Heart right ventricle (tissue), 16 donors: ENCODE results near the gene SLC22A17. TPM values are rescaled to one million over a fixed set of nuclear protein-coding genes. Genes with fewer than 3 reads are reported as not detected.
"Not testable (repeated sequence)": the region's sequence is repeated elsewhere in the genome, so short reads cannot be mapped to it uniquely, and the experiment has no call there.

Experiments used
- ATAC-seq, 8 donors: fragments of 200-7000 bp; cut with Tn5 transposase; one replicate each; pipeline ENCODE4 v1.9.1; 2020; ENCODE audit warnings: mild to moderate bottlenecking in 8 of 8, moderate library complexity in 8 of 8, moderate number of reproducible peaks in 1 of 8
- DNase-seq, 2 donors: peaks; one replicate each; pipeline ENCODE4 v3.0.0-alpha.2; 2020
- H3K27ac ChIP-seq, 10 donors: fragments of 200-600 bp; sonication (generic) in 2 of 10; one replicate each; pipeline versions ENCODE4 v1.5.0 to v1.8.0; 2020 to 2022; ENCODE audit warnings: mild to moderate bottlenecking in 3 of 10
- H3K27me3 ChIP-seq, 7 donors: fragments of 200-600 bp; one replicate each; pipeline ENCODE4 v1.8.0; 2021 to 2022; ENCODE audit warnings: mild to moderate bottlenecking in 2 of 7
- H3K36me3 ChIP-seq, 9 donors: fragments of 200-600 bp; sonication (generic) in 1 of 9; one replicate each; pipeline versions ENCODE4 v1.5.0 to v1.8.0; 2020 to 2022; ENCODE audit warnings: mild to moderate bottlenecking in 2 of 9
- H3K4me1 ChIP-seq, 9 donors: fragments of 200-600 bp; sonication (generic) in 1 of 9; one replicate each; pipeline versions ENCODE4 v1.5.0 to v1.8.0; 2020 to 2022; ENCODE audit warnings: mild to moderate bottlenecking in 4 of 9
- H3K4me3 ChIP-seq, 10 donors: fragments of 200-600 bp; sonication (generic) in 2 of 10; one replicate each; pipeline versions ENCODE4 v1.5.0 to v1.8.0; 2020 to 2022; ENCODE audit warnings: mild to moderate bottlenecking in 7 of 10, moderate library complexity in 2 of 10
- H3K9me3 ChIP-seq, 11 donors: fragments of 200-600 bp in 10 of 11; sonication (generic) in 2 of 11; one replicate each; pipeline versions ENCODE4 v1.5.0 to v1.8.0; 2013 to 2022; ENCODE audit warnings: mild to moderate bottlenecking in 2 of 11, control low read depth in 1 of 11, moderate library complexity in 1 of 11
- WGBS, 2 donors: extraction: QIAGEN DNeasy Blood & Tissue Kit; methylation state at CpG; one replicate each; pipeline ENCODE4 v1.1.7; 2013; ENCODE audit warnings: inconsistent platforms in 1 of 2; 5-methylcytosine and 5-hydroxymethylcytosine counted together
- intact Hi-C, 10 donors: fragments of 100-400 bp; cut with DNase I; formaldehyde crosslinking; loops; one replicate each; pipeline versions ENCODE4 v1.11.1 to v1.14.2; 2022
- polyA plus RNA-seq, 2 donors: library from polyadenylated mRNA; stranded (reverse); fragments of 200-250 nt; gene quantifications; one replicate each; pipeline ENCODE4 v1.2.3, GENCODE V29; 2013
- total RNA-seq, 10 donors: library from RNA; stranded (reverse); fragmentation: NEBNext Ultra II Directional in 3 of 10; extraction: Animal tissue kit (Norgen Biotek cat#: 25700) in 3 of 10; gene quantifications; one replicate each; pipeline versions ENCODE4 v1.2.1 to v1.2.4, GENCODE V29; 2021 to 2023
- TF ChIP-seq, protein P1 (sequence below), 9 donors: fragments of 200-600 bp; sonication (generic) in 2 of 9; IDR thresholded peaks; one replicate each; pipeline versions ENCODE4 v1.5.0 to v1.8.0; 2021 to 2022; ENCODE audit warnings: antibody characterized with exemption in 9 of 9, mild to moderate bottlenecking in 5 of 9, moderate library complexity in 1 of 9
- donor health status: Arrhythmogenic right ventricular cardiomyopathy.
- donor health status: ischemic (EF 13 %, LVEDD 7.1; RV severe dilation, severe dysfunction).
- donor health status: healthy with polysubstance abuse.
- donor health status: DM: no; HTN: yes; CAD: no.
- donor health status: DM: no; HTN: no; CAD: no.
- donor health status: ischemic (EF 25% LVEDD 6.9; RV normal size, moderate dysfunction).
- donor health status: ischemic (EF 25% LVEDD 5.7; RV mildly dilated, moderate dysfunction).
- donor health status: healthy.
- donor health status: DM: yes; HTN: yes; CAD: no.
- donor health status: Ischemic cardiomyopathy.
- donor health status: ischemic (EF 35%, LVEDD 5.7; RV mildly dilated, moderate dysfunction).
- donor health status: nonischemic (EF 11% LVEDD 7.7; RV severe dilation, severe dysfunction).
- donor health status: DM: yes; HTN: yes; CAD: no.
- donor health status: PGD.
- donor health status: ischemic (EF 29% LVEDD 5.4; RV normal size, mild dysfunction).
- donor health status: nonischemic (EF 23%, LVEDD 6.1; RV moderate dilation, normal function).

The SLC22A17 gene
- total and polyA plus RNA-seq, 12 donors = 4.8 to 18.9 (median 9.8) TPM

- ATAC-seq (no peak), DNase-seq (no peak)
- H3K27me3 ChIP-seq = no peaks in the 10 kb centered on the region
- WGBS, 2 donors = 74 to 75% methylated on average over 7 of the region's 7 CpGs
- H3K4me1 ChIP-seq = peaks cover 0 to 6% (median 0%) of the 10 kb centered on the region in 9 donors
- intact Hi-C loops = loop anchor here in 1 of 10 donors (10.0 kb wide), 1 partner anchor 52 kb away; no protein-coding TSS in a partner anchor
- H3K27ac ChIP-seq = peak overlapping the region in 1 of 10 donors; percentile 20
- H3K4me3 ChIP-seq = no peak overlapping the region
- no peaks in the 10 kb centered on the region for H3K9me3 ChIP-seq
- TF ChIP-seq, protein P1, sequence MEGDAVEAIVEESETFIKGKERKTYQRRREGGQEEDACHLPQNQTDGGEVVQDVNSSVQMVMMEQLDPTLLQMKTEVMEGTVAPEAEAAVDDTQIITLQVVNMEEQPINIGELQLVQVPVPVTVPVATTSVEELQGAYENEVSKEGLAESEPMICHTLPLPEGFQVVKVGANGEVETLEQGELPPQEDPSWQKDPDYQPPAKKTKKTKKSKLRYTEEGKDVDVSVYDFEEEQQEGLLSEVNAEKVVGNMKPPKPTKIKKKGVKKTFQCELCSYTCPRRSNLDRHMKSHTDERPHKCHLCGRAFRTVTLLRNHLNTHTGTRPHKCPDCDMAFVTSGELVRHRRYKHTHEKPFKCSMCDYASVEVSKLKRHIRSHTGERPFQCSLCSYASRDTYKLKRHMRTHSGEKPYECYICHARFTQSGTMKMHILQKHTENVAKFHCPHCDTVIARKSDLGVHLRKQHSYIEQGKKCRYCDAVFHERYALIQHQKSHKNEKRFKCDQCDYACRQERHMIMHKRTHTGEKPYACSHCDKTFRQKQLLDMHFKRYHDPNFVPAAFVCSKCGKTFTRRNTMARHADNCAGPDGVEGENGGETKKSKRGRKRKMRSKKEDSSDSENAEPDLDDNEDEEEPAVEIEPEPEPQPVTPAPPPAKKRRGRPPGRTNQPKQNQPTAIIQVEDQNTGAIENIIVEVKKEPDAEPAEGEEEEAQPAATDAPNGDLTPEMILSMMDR (IDR thresholded peaks at IDR 0.05) = no peak
- H3K36me3 ChIP-seq = peaks cover 0 to 94% (median 5%) of the 10 kb centered on the region in 9 donors
These were observed 39.9 kb upstream of the SLC22A17 start for GRCh38 chr14:23392613-23393012.

DNA sequence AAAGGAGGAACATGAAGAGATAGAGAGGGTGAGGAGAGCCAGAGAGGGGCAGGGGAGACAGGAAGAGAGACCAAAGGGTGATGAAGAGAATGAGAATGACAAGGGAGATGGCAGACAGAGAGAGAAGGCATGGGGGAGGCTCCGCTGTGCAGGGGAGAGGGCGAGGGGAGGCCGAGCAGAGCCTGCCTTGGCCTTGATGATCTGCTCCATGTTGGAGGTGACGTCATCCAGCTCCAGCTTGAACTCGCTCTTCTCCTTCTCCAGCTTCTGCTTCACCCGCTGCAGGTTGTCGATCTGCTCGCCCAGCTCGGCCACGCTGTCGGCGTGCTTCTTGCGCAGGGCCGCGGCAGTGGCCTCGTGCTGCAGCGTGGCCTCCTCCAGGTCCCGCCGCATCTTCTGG is 37.2 kb upstream of the SLC22A17 start:
- peak in 3 of 8 donors; percentile 1 to 5 (median 4) for ATAC-seq
- H3K4me3 ChIP-seq, H3K9me3 ChIP-seq, H3K4me1 ChIP-seq, H3K27me3 ChIP-seq, H3K27ac ChIP-seq, DNase-seq: not testable (repeated sequence)
- intact Hi-C loops = loop anchor here in 3 of 10 donors (10.0 kb wide), 3 partner anchors 55 to 125 kb away; no protein-coding TSS in a partner anchor
- peaks cover 0 to 94% (median 5%) of the 10 kb centered on the region in 9 donors for H3K36me3 ChIP-seq
- 64 to 73% methylated on average over 3 to 4 of the region's 19 CpGs for WGBS, 2 donors

- Histone ChIP-seq H3K4me3 (no peak overlapping the region), H3K27ac (no peak overlapping the region), H3K9me3 (no peaks in the 10 kb centered on the region), H3K36me3 (peaks cover 0 to 94% (median 5%) of the 10 kb centered on the region in 9 donors), H3K27me3 (no peaks in the 10 kb centered on the region), H3K4me1 (peaks cover 0 to 10% (median 0%) of the 10 kb centered on the region in 9 donors)
- TF ChIP-seq, protein P1 (IDR thresholded peaks at IDR 0.05) = no peak
- no peak for DNase-seq
- WGBS, 2 donors = 58 to 59% methylated on average over 12 of the region's 12 CpGs
- intact Hi-C loops = loop anchor here in 2 of 10 donors (10.0 kb wide), 2 partner anchors 65 to 125 kb away; no protein-coding TSS in a partner anchor
- ATAC-seq = peak in 1 of 8 donors; percentile 1
These were observed 36.7 kb upstream of the SLC22A17 start for GRCh38 chr14:23389396-23389795.

GRCh38 chr14:23388996-23389395 is 36.3 kb upstream of the SLC22A17 start:
- H3K27ac ChIP-seq = no peak overlapping the region
- ATAC-seq = no peak
- 78 to 81% methylated on average over 8 of the region's 8 CpGs for WGBS, 2 donors

More at GRCh38 chr14:23388996-23389395, 36.3 kb upstream of the SLC22A17 start:
- Histone ChIP-seq H3K9me3 (no peaks in the 10 kb centered on the region), H3K36me3 (peaks cover 0 to 94% (median 5%) of the 10 kb centered on the region in 9 donors), H3K27me3 (no peaks in the 10 kb centered on the region), H3K4me1 (peaks cover 0 to 13% (median 0%) of the 10 kb centered on the region in 9 donors), H3K4me3 (no peak overlapping the region)
- intact Hi-C loops = loop anchor here in 2 of 10 donors (10.0 kb wide), 2 partner anchors 66 to 124 kb away; no protein-coding TSS in a partner anchor
- TF ChIP-seq, protein P1 (IDR thresholded peaks at IDR 0.05) = no peak
- no peak for DNase-seq
